Amygdala (tissue), 56 donors: ENCODE measurements around the gene STIP1.
"Not testable (repeated sequence)": the region's sequence is repeated elsewhere in the genome, so short reads cannot be mapped to it uniquely, and the experiment has no call there.

Experiments
- DNase-seq, 56 donors: peaks; one replicate each; lab custom pipeline; 2025; lab: John Stamatoyannopoulos, UW

The STIP1 gene

GRCh38 chr11:64245797-64246620, 60.0 kb downstream of the STIP1 start:
- peak in 18 of 56 donors; percentile 11 to 55 (median 36) for DNase-seq

- not testable (repeated sequence) for DNase-seq
Measured at GRCh38 chr11:64246621-64246870, 60.6 kb downstream of the STIP1 start.

- DNase-seq: peak in 53 of 56 donors; percentile 36 to 90 (median 73)
Measured at GRCh38 chr11:64246871-64247728, 61.1 kb downstream of the STIP1 start, which contains the start of gene PPP1R14B. TSS of gene PPP1R14B (minus strand) at chr11:64246943. CDS start at chr11:64246673, 270 bp downstream.

- peak in 1 of 56 donors; percentile 84 for DNase-seq
Measured at GRCh38 chr11:64247729-64248531, 62.0 kb downstream of the STIP1 start.

GRCh38 chr11:64248578-64248977, 62.6 kb downstream of the STIP1 start:
- DNase-seq: no peak

GRCh38 chr11:64249038-64249437, 63.1 kb downstream of the STIP1 start:
- no peak for DNase-seq

- no peak for DNase-seq
Measured at GRCh38 chr11:64249563-64250414, 63.8 kb downstream of the STIP1 start.

GRCh38 chr11:64250415-64251015, 64.5 kb downstream of the STIP1 start:
- no peak for DNase-seq

GRCh38 chr11:64251016-64251752, 65.2 kb downstream of the STIP1 start, which contains the start of gene PLCB3:
TSS of gene PLCB3 (plus strand) at chr11:64251530. CDS start at chr11:64251650, 120 bp downstream.
- DNase-seq: peak in 26 of 56 donors; percentile 18 to 69 (median 38)

- no peak for DNase-seq
Measured at GRCh38 chr11:64251753-64252002, 65.7 kb downstream of the STIP1 start.

- peak in 3 of 56 donors; percentile 13 to 40 (median 18) for DNase-seq
Measured at GRCh38 chr11:64252003-64252872, 66.3 kb downstream of the STIP1 start.

GRCh38 chr11:64253043-64253442, 67.1 kb downstream of the STIP1 start:
- DNase-seq: no peak

GRCh38 chr11:64253481-64253880, 67.5 kb downstream of the STIP1 start:
- peak in 34 of 56 donors; percentile 7 to 75 (median 45) for DNase-seq
